Spinal cord (tissue), 10 donors: ENCODE data around the gene CEBPG. TPM values are rescaled to one million over a fixed set of nuclear protein-coding genes. Genes with fewer than 3 reads are reported as not detected.
A peak's percentile ranks its signal among the peaks of the same experiment; 100 is the strongest.

Source experiments
- DNase-seq, 6 donors: peaks; one replicate each; pipeline versions ENCODE4 v3.0.0 to v3.0.0-alpha.2; 2013 to 2015; ENCODE audit warnings: low spot score in 6 of 6, low read depth in 4 of 6
- H3K27ac ChIP-seq: one replicate; pipeline ENCODE4 v1.5.1; 2013; ENCODE audit warnings: low read depth, low read length, control low read depth
- H3K27me3 ChIP-seq: one replicate; pipeline ENCODE4 v1.6.1; 2013; ENCODE audit warnings: low read length; ENCODE audit not compliant: control insufficient read depth, insufficient read depth
- H3K36me3 ChIP-seq: one replicate; pipeline ENCODE4 v1.6.1; 2013; ENCODE audit warnings: low read length; ENCODE audit not compliant: control insufficient read depth, insufficient read depth
- H3K4me1 ChIP-seq: one replicate; pipeline ENCODE4 v1.6.1; 2013; ENCODE audit warnings: low read length; ENCODE audit not compliant: control insufficient read depth, insufficient read depth
- H3K4me3 ChIP-seq: one replicate; pipeline ENCODE4 v1.5.1; 2013; ENCODE audit warnings: low read depth, low read length, control low read depth
- H3K9me3 ChIP-seq: one replicate; pipeline ENCODE4 v1.6.1; 2013; ENCODE audit warnings: low read length; ENCODE audit not compliant: control insufficient read depth, insufficient read depth
- WGBS: methylation state at CpG from one replicate; pipeline ENCODE4 v1.1.5; 2013; ENCODE audit warnings: missing lambda C conversion rate; ENCODE audit not compliant: insufficient coverage; 5-methylcytosine and 5-hydroxymethylcytosine counted together
- polyA plus RNA-seq, 2 donors: library from polyadenylated mRNA; unstranded; fragments of 120-200 nt; gene quantifications; one replicate each; pipeline ENCODE4 v1.2.1, GENCODE V29; 2013; ENCODE audit not compliant: insufficient read length in 2 of 2
- total RNA-seq, 2 donors: library from RNA; depleted of rRNA in 1 of 2; stranded (reverse); fragments of 120-200 nt in 1 of 2; fragments of >200 nt in 1 of 2; gene quantifications; one replicate each; pipeline versions ENCODE4 v1.2.3 to v1.2.4, GENCODE V29; 2013 to 2014
- donor health status: healthy.

CEBPG gene
- total and polyA plus RNA-seq, 4 donors = 19.2 to 36.3 (median 28.4) TPM

- Histone ChIP-seq H3K36me3 (peaks cover 78% of the 10 kb centered on the region), H3K4me1 (peaks cover 96% of the 10 kb centered on the region), H3K27ac (no peak overlapping the region), H3K27me3 (no peaks in the 10 kb centered on the region), H3K4me3 (no peak overlapping the region), H3K9me3 (no peaks in the 10 kb centered on the region)
- DNase-seq = peak in 2 of 6 donors; percentile 44 to 57
- WGBS = 61% methylated on average over 30 of the region's 39 CpGs
Observed at GRCh38 chr19:33392341-33393285, 19.1 kb downstream of the CEBPG start.

GRCh38 chr19:33393286-33394005 lies 19.9 kb downstream of the CEBPG start:
- H3K4me3 ChIP-seq = no peak overlapping the region
- peaks cover 77% of the 10 kb centered on the region for H3K36me3 ChIP-seq
- H3K27ac ChIP-seq = no peak overlapping the region
- DNase-seq = no peak
- no peaks in the 10 kb centered on the region for H3K9me3 ChIP-seq
- no peaks in the 10 kb centered on the region for H3K27me3 ChIP-seq
- WGBS = 73% methylated on average over 21 of the region's 21 CpGs
- H3K4me1 ChIP-seq = peaks cover 94% of the 10 kb centered on the region

- H3K27ac ChIP-seq = no peak overlapping the region
- H3K27me3 ChIP-seq = no peaks in the 10 kb centered on the region
Observed at GRCh38 chr19:33394006-33394722, 20.7 kb downstream of the CEBPG start.

GRCh38 chr19:33394723-33395560 lies 21.4 kb downstream of the CEBPG start:
- no peak overlapping the region for H3K27ac ChIP-seq
- WGBS = 87% methylated on average over 19 of the region's 19 CpGs

More at GRCh38 chr19:33394006-33394722, 20.7 kb downstream of the CEBPG start:
- no peak for DNase-seq
- peaks cover 87% of the 10 kb centered on the region for H3K4me1 ChIP-seq
- H3K9me3 ChIP-seq = no peaks in the 10 kb centered on the region
- H3K4me3 ChIP-seq = no peak overlapping the region
- 73% methylated on average over 28 of the region's 30 CpGs for WGBS
- H3K36me3 ChIP-seq = peaks cover 75% of the 10 kb centered on the region

GRCh38 chr19:33395561-33396550 lies 22.3 kb downstream of the CEBPG start:
- Histone ChIP-seq H3K4me3 (no peak overlapping the region), H3K9me3 (no peaks in the 10 kb centered on the region), H3K27me3 (no peaks in the 10 kb centered on the region), H3K4me1 (peaks cover 70% of the 10 kb centered on the region), H3K36me3 (peaks cover 78% of the 10 kb centered on the region), H3K27ac (no peak overlapping the region)
- WGBS = 72% methylated on average over 24 of the region's 31 CpGs
- DNase-seq = peak in 2 of 6 donors; percentile 32 to 60

More at GRCh38 chr19:33394723-33395560, 21.4 kb downstream of the CEBPG start:
- H3K4me1 ChIP-seq = peaks cover 79% of the 10 kb centered on the region
- H3K27me3 ChIP-seq = no peaks in the 10 kb centered on the region
- H3K9me3 ChIP-seq = no peaks in the 10 kb centered on the region
- no peak overlapping the region for H3K4me3 ChIP-seq
- DNase-seq = no peak
- H3K36me3 ChIP-seq = peaks cover 75% of the 10 kb centered on the region

- 48% methylated on average over 27 of the region's 30 CpGs for WGBS
- Histone ChIP-seq H3K36me3 (peaks cover 81% of the 10 kb centered on the region), H3K27ac (no peak overlapping the region), H3K4me1 (peaks cover 59% of the 10 kb centered on the region), H3K4me3 (no peak overlapping the region), H3K27me3 (no peaks in the 10 kb centered on the region), H3K9me3 (no peaks in the 10 kb centered on the region)
- peak in 1 of 6 donors; percentile 11 for DNase-seq
Observed at GRCh38 chr19:33396701-33397535, 23.4 kb downstream of the CEBPG start.

- Histone ChIP-seq H3K9me3 (no peaks in the 10 kb centered on the region), H3K27me3 (no peaks in the 10 kb centered on the region), H3K4me1 (peaks cover 54% of the 10 kb centered on the region), H3K4me3 (no peak overlapping the region), H3K27ac (no peak overlapping the region), H3K36me3 (peaks cover 81% of the 10 kb centered on the region)
- 64% methylated on average over 14 of the region's 15 CpGs for WGBS
- peak in 1 of 6 donors; percentile 16 for DNase-seq
Observed at GRCh38 chr19:33397536-33398360, 24.2 kb downstream of the CEBPG start.
